HCT116 (cell line): ENCODE results near the gene SLAMF1. TPM values are rescaled to one million over a fixed set of nuclear protein-coding genes. Genes with fewer than 3 reads are reported as not detected.

Experiments used
- ATAC-seq: fragments of 200-7000 bp; cut with Tn5 transposase; 2 replicates; pipeline ENCODE4 v1.9.1; 2020; ENCODE audit warnings: mild to moderate bottlenecking, moderate library complexity
- BruUV-seq: library from RNA; stranded (reverse); fragments of 400-500 nt; replicated peaks from 2 replicates; lab custom pipeline; 2021; lab: Mats Ljungman, UMichigan
- CTCF ChIA-PET: fragments of 300-600 bp; sonication (Branson Sonifier 250); formaldehyde crosslinking; loops from one replicate; lab custom pipeline; 2021; ENCODE audit warnings: antibody characterized with exemption; lab: Charles Lee
- POLR2A ChIA-PET: fragments of 300-600, 350-600 bp; sonication (Branson Sonifier 250); formaldehyde crosslinking; loops from one replicate; lab custom pipeline; 2021; ENCODE audit warnings: antibody characterized with exemption; lab: Charles Lee
- RAD21 ChIA-PET, 2 experiments: fragments of 300-600 bp; sonication (Branson Sonifier 250); formaldehyde crosslinking; loops; one replicate each; lab custom pipeline; 2023; ENCODE audit warnings: low total read pairs in 2 of 2; ENCODE audit not compliant: uncharacterized antibody in 2 of 2, unreplicated experiment in 2 of 2, low non-redundant PET in 1 of 2; lab: Charles Lee
- DNase-seq: peaks from one replicate; pipeline ENCODE4 v3.0.0-alpha.2; 2010; ENCODE audit warnings: low read depth, low spot score
- H2AFZ ChIP-seq: fragments of 200-600 bp; shearing (Covaris generic), sonication (generic); 2 replicates; pipeline ENCODE4 v1.6.1; 2017; ENCODE audit warnings: low read depth, mixed run types, mixed read lengths, antibody characterized with exemption, low read length; ENCODE audit not compliant: poor library complexity, severe bottlenecking
- H3K27ac ChIP-seq: 2 replicates; pipeline ENCODE4 v1.5.1; 2012; ENCODE audit warnings: low read depth, low read length
- H3K27me3 ChIP-seq: fragments of 200-600 bp; sonication (generic); 2 replicates; pipeline ENCODE4 v1.6.1; 2016; ENCODE audit warnings: mixed run types, low read length, mixed read lengths; ENCODE audit not compliant: insufficient read depth
- H3K36me3 ChIP-seq, 2 experiments: fragments of 200-500 bp in 1 of 2; fragments of 200-600 bp in 1 of 2; sonication (Bioruptor generic) in 1 of 2; sonication (generic) in 1 of 2; 2 replicates each; pipeline versions ENCODE4 v1.5.1 to v1.6.1; 2014 to 2016; ENCODE audit warnings: low read length in 2 of 2, inconsistent platforms in 1 of 2, mixed read lengths in 1 of 2, mixed run types in 1 of 2; ENCODE audit not compliant: insufficient read depth in 2 of 2, control insufficient read depth in 1 of 2
- H3K4me1 ChIP-seq, 2 experiments: fragments of 200-600 bp in 1 of 2; sonication (generic) in 1 of 2; 2 replicates each; pipeline versions ENCODE4 v1.5.1 to v1.6.1; 2012 to 2017; ENCODE audit warnings: low read length in 2 of 2, inconsistent platforms in 1 of 2, mild to moderate bottlenecking in 1 of 2, mixed read lengths in 1 of 2, mixed run types in 1 of 2, moderate library complexity in 1 of 2; ENCODE audit not compliant: insufficient read depth in 2 of 2, control insufficient read depth in 1 of 2
- H3K4me2 ChIP-seq: fragments of 200-600 bp; sonication (generic); 2 replicates; pipeline ENCODE4 v1.6.1; 2017; ENCODE audit warnings: mixed run types, low read length, mixed read lengths
- H3K4me3 ChIP-seq, 2 experiments: fragments of 200-600 bp in 1 of 2; sonication (generic) in 1 of 2; replicated peaks in 1 of 2; 2 replicates each; pipeline ENCODE4 v1.5.1; 2011 to 2016; ENCODE audit warnings: low read length in 2 of 2, control low read depth in 1 of 2, low read depth in 1 of 2, mild to moderate bottlenecking in 1 of 2, mixed read lengths in 1 of 2, mixed run types in 1 of 2
- H3K79me2 ChIP-seq: fragments of 200-600 bp; sonication (generic); 2 replicates; pipeline ENCODE4 v1.6.1; 2017; ENCODE audit warnings: mild to moderate bottlenecking, mixed run types, low read length, moderate library complexity, mixed read lengths; ENCODE audit not compliant: insufficient read depth
- H3K9ac ChIP-seq: fragments of 200-600 bp; sonication (generic); 2 replicates; pipeline ENCODE4 v1.6.1; 2016; ENCODE audit warnings: low read length, mixed read lengths
- H3K9me2 ChIP-seq: fragments of 200-600 bp; sonication (generic), shearing (Covaris generic); 2 replicates; pipeline ENCODE4 v1.6.1; 2017; ENCODE audit warnings: mixed run types, mild to moderate bottlenecking, moderate library complexity; ENCODE audit not compliant: insufficient read depth
- H3K9me3 ChIP-seq, 2 experiments: fragments of 200-500 bp in 1 of 2; fragments of 200-600 bp in 1 of 2; sonication (Bioruptor generic) in 1 of 2; sonication (generic) in 1 of 2; 2 replicates each; pipeline ENCODE4 v1.6.1; 2014 to 2017; ENCODE audit warnings: low read length in 2 of 2, mixed read lengths in 2 of 2, inconsistent platforms in 1 of 2, low read depth in 1 of 2, mild to moderate bottlenecking in 1 of 2, mixed run types in 1 of 2, moderate library complexity in 1 of 2; ENCODE audit not compliant: control insufficient read depth in 1 of 2, insufficient read depth in 1 of 2
- H4K20me1 ChIP-seq: fragments of 200-600 bp; sonication (generic), shearing (Covaris generic); 2 replicates; pipeline ENCODE4 v1.6.1; 2017; ENCODE audit warnings: mixed run types, mild to moderate bottlenecking, moderate library complexity; ENCODE audit not compliant: insufficient read depth
- ATF3 ChIP-seq: IDR thresholded peaks from 2 replicates; pipeline ENCODE4 v1.6.1; 2012
- EGR1 ChIP-seq: IDR thresholded peaks from 2 replicates; pipeline ENCODE4 v1.6.1; 2012; ENCODE audit warnings: low read depth
- EZH2 ChIP-seq: fragments of 200-600 bp; sonication (generic); IDR thresholded peaks from 2 replicates; pipeline ENCODE4 v1.6.1; 2017; ENCODE audit warnings: antibody characterized with exemption, mixed run types
- EZH2phosphoT487 ChIP-seq: fragments of 200-600 bp; IDR thresholded peaks from 2 replicates; pipeline ENCODE4 v1.6.1; 2018; ENCODE audit warnings: antibody characterized with exemption, borderline replicate concordance
- FOSL1 ChIP-seq: IDR thresholded peaks from 2 replicates; pipeline ENCODE4 v1.6.1; 2012; ENCODE audit warnings: low read depth
- MAX ChIP-seq: IDR thresholded peaks from 2 replicates; pipeline ENCODE4 v1.6.1; 2012
- REST ChIP-seq: IDR thresholded peaks from 2 replicates; pipeline ENCODE4 v1.6.1; 2012; ENCODE audit warnings: low read depth
- SIN3A ChIP-seq: IDR thresholded peaks from 2 replicates; pipeline ENCODE4 v1.6.1; 2012; ENCODE audit warnings: low read depth
- SP1 ChIP-seq: IDR thresholded peaks from 2 replicates; pipeline ENCODE4 v1.6.1; 2012; ENCODE audit warnings: low read depth
- YY1 ChIP-seq: IDR thresholded peaks from 2 replicates; pipeline ENCODE4 v1.6.1; 2011; ENCODE audit warnings: low read length, low read depth, moderate library complexity, mild to moderate bottlenecking; ENCODE audit not compliant: insufficient replicate concordance; ENCODE audit errors: extremely low read depth
- ZFX ChIP-seq: fragments of 450-650 bp; IDR thresholded peaks from 2 replicates; pipeline ENCODE4 v1.6.1; 2017
- ZNF274 ChIP-seq: fragments of 200-500 bp; sonication (Bioruptor generic); IDR thresholded peaks from 2 replicates; pipeline ENCODE4 v1.6.1; 2014; ENCODE audit warnings: mild to moderate bottlenecking, low read depth, low read length, inconsistent platforms
- intact Hi-C: fragments of 100-400 bp; cut with micrococcal nuclease; formaldehyde crosslinking; loops from 2 replicates; pipeline ENCODE4 v1.10.0; 2022
- total RNA-seq: library from RNA; stranded (reverse); gene quantifications from one replicate; pipeline ENCODE4 v1.2.1, GENCODE V29; 2021; ENCODE audit not compliant: unreplicated experiment

SLAMF1 gene
- total RNA-seq, 1 experiment from 2014 or later = 0.30 TPM

- DNase-seq (no peak), ATAC-seq (no peak)
- H3K9me2 ChIP-seq = no peaks in the 10 kb centered on the region
- RAD21 ChIA-PET = no interaction called here
- H3K27me3 ChIP-seq = no peaks in the 10 kb centered on the region; the same call in 1 of the 2 replicates
- H3K4me2 ChIP-seq = no peak overlapping the region
- intact Hi-C loops = no loop called here
- no peaks in the 10 kb centered on the region for H4K20me1 ChIP-seq
- H3K4me3 ChIP-seq = no peak overlapping the region
- H3K79me2 ChIP-seq = no peaks in the 10 kb centered on the region
- no peaks in the 10 kb centered on the region for H3K4me1 ChIP-seq
- CTCF ChIA-PET = no interaction called here
- H2AFZ ChIP-seq = no peak overlapping the region
- H3K36me3 ChIP-seq = no peaks in the 10 kb centered on the region
- BruUV-seq = no TSS peak
- H3K27ac ChIP-seq = no peak overlapping the region
- H3K9me3 ChIP-seq = no peaks in the 10 kb centered on the region
- no peak for TF ChIP-seq ZFX
- H3K9ac ChIP-seq = no peak overlapping the region
- POLR2A ChIA-PET = no interaction called here
Measured at GRCh38 chr1:160567858-160568682, 78.8 kb downstream of the SLAMF1 start.

GRCh38 chr1:160567341-160567740, 79.5 kb downstream of the SLAMF1 start:
- ChIA-PET CTCF (no interaction called here), RAD21 (no interaction called here), POLR2A (no interaction called here)

More at GRCh38 chr1:160567341-160567740, 79.5 kb downstream of the SLAMF1 start:
- no peak for TF ChIP-seq SIN3A
- TF ChIP-seq EZH2 = no peak
- TF ChIP-seq ZNF274 = no peak
- no peak for TF ChIP-seq FOSL1
- no peak for TF ChIP-seq REST
- no peak for TF ChIP-seq ATF3
- TF ChIP-seq EGR1 = no peak
- no peak for TF ChIP-seq SP1
- no peak for TF ChIP-seq EZH2phosphoT487
- no peak for TF ChIP-seq YY1
- TF ChIP-seq MAX = no peak
- Histone ChIP-seq H3K36me3 (no peaks in the 10 kb centered on the region), H3K9ac (no peak overlapping the region), H3K27me3 (no peaks in the 10 kb centered on the region), H3K4me3 (no peak overlapping the region), H3K79me2 (no peaks in the 10 kb centered on the region), H2AFZ (no peak overlapping the region), H3K27ac (no peak overlapping the region), H3K4me1 (no peaks in the 10 kb centered on the region), H4K20me1 (no peaks in the 10 kb centered on the region), H3K9me2 (no peaks in the 10 kb centered on the region), H3K4me2 (no peak overlapping the region), H3K9me3 (no peaks in the 10 kb centered on the region)
- BruUV-seq = no TSS peak
- intact Hi-C loops = no loop called here
- DNase-seq (no peak), ATAC-seq (no peak)
